NCI-H2171 (cell line): ENCODE measurements around the gene ANKK1.

Experiments
- DNase-seq: peaks from one replicate; lab custom pipeline; 2025; lab: John Stamatoyannopoulos, UW

The ANKK1 gene

DNA sequence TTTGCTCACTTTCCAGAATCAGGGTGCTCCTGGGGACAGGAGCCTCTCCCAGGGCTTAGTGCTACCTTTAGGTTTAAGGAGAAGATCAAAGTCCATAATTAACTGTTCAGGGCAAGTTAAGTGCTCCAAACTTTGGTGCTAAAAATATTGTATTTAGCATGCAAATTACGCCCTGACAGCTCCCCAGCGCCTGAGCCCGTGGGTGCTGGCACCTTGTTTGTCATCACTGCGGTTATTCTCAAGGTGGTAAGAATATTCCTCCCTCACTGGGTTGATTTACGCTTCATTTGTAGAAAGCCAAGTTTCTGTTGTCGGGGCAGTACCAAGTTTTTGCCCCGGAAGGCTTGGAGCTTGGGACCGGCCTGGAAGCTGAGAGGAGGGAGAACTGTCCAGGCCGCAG, 21.3 kb downstream of the ANKK1 start:
- DNase-seq = no peak

DNA sequence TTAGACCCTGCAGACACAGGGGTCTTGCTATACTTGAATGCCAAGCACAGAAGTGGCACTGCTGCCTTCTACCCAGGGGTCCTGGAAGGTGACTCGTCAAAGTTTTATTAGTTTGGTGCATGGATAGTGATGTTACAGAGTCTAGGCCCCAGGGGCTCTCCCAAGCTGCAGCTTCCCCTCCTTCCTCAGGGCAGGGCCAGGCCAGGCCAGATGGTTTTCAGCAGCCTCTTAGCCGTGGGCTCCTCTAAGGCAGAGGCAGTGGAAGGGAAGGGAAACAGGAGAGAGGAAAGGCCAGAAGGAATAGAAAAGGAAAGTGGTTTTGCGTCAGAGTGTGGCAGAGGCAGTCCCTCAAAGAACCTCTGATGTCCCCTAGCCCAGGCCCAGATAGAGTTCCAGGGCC, 21.9 kb downstream of the ANKK1 start:
- DNase-seq = no peak

DNA sequence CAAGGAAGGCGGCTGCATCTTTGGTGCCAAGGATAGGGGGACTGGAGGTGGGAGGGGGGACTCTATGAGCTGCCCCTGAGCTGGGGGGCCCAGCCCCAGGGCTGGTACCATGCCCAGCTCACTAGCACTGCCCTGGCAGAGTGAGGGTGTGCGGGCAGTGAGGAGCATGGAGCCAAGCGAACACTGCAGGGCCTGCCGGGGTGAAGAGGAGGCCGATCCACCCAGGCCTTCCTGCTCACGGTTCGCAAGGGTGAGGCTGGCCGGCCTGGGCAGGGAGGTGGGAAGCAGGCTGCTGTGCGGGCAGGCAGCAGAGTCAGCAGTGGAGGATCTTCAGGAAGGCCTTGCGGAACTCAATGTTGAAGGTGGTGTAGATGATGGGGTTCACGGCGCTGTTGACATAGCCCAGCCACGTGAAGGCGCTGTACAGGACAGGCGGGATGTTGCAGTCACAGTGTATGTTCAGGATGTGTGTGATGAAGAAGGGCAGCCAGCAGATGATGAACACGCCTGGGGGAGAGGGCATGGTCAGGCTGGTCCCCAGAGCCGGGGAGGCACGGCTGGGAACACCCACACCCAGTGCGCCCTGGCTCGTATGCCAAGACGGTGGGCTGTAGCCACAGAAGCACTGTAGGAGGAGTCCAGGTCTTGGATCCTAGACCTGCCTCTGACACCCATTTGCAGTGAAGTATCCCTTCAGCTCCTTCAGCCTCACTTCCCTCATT, 23.0 kb downstream of the ANKK1 start:
- no peak for DNase-seq

DNA sequence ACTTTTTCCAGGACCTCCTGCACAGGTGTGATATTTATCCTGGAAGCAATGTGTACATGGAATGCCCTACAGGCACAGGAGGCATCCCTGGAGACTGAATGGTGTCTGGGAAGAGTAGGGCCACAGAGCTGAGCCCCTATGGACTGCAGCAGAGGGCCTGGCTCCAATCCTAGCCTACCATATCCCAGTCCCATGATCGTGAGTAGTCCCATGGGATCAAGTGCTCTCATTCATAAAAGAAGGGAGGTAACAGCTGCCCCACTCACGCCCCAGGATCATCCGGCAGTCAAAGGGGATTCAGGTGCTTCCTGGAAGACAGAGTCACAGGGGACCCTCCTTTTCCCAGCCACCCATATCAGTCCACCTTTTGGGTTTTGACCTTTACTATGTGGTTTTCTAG, 24.0 kb downstream of the ANKK1 start:
- DNase-seq = peak; percentile 21

DNA sequence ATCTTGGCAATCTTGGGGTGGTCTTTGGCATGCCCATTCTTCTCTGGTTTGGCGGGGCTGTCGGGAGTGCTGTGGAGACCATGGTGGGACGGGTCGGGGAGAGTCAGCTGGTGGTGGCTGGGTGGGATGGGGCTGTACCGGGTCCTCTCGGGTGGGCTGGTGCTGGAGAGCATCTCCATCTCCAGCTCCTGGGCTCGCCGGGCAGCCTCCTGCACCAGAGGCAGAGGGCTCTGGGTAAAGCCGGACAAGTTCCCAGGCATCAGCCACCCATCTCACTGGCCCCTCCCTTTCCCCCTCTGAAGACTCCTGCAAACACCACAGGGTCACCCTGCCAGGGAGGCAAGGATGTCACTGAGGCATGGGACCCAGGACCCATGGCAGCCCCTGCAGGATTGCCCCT, 25.1 kb downstream of the ANKK1 start:
- DNase-seq = no peak

- DNase-seq = no peak
Measured at GRCh38 chr11:113415343-113415742, 27.8 kb downstream of the ANKK1 start.

DNA sequence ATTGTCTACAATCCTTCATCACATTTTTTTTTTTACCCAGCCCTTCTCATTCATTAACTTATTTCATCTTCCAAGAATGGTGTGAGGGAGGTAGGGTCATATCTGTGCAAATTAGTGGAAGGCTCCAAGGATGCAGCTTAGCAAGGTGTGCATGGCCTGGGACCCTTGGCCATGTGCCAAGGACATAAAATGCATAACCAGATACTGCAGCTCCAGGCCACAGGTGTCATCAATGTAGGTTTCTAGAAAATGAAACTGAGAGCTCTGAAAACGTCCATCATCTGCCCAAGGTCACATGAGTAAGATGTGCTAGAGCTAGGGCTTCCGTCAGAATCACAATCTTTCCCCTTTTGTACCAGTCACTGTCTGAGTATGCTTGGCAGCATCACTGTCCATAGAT, 29.8 kb downstream of the ANKK1 start:
- DNase-seq = no peak

GRCh38 chr11:113419454-113420003, 31.9 kb downstream of the ANKK1 start:
- no peak for DNase-seq

- DNase-seq = no peak
Measured at GRCh38 chr11:113420808-113421207, 33.2 kb downstream of the ANKK1 start.

GRCh38 chr11:113426686-113427085, 39.1 kb downstream of the ANKK1 start:
- DNase-seq = no peak

- no peak for DNase-seq
Measured at GRCh38 chr11:113431746-113432145, 44.2 kb downstream of the ANKK1 start.

DNA sequence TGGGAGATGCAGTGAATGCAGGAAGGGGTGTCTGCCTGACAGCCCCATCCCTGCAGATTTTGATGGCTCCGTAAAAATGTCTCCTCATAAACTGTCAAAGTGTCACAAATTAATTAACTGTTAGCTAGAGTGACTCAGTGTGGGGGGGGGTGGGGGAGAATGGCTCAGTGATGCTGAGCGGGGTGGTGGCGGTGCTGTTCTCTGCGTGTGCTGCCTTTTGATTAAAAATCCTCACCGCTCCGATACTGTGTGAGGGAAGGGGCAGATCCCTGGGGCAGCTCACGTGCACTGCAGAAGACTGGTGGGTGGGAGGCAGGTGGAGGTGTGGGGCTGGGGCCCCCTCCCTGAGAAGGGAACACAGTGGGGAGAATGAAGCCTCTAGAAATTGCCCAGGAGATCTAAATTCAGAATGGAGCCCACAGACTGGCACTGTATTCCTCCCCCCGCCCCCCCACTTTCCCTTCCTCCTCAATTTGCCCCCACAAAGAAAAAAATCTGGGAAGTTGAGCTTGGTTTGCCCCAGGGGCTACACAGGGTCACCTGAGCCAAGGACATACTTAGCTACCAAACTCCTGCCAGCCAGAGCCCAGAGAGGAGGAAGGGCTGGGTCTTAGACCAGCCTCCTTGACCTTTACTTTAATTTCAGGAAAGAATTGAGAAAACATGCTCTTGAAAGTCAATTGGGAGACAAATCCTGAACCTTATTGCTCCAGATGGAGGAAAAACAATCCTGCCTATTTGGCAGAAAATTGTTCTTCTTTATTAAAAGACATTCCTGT, 47.8 kb downstream of the ANKK1 start:
- DNase-seq = no peak

GRCh38 chr11:113436672-113437252, 49.2 kb downstream of the ANKK1 start:
- no peak for DNase-seq

GRCh38 chr11:113440816-113441215, 53.2 kb downstream of the ANKK1 start:
- DNase-seq = no peak

GRCh38 chr11:113444502-113445123, 57.0 kb downstream of the ANKK1 start:
- DNase-seq = no peak

GRCh38 chr11:113446112-113446511, 58.5 kb downstream of the ANKK1 start:
- no peak for DNase-seq

- DNase-seq = peak; percentile 14
Measured at GRCh38 chr11:113446938-113447337, 59.4 kb downstream of the ANKK1 start.

DNA sequence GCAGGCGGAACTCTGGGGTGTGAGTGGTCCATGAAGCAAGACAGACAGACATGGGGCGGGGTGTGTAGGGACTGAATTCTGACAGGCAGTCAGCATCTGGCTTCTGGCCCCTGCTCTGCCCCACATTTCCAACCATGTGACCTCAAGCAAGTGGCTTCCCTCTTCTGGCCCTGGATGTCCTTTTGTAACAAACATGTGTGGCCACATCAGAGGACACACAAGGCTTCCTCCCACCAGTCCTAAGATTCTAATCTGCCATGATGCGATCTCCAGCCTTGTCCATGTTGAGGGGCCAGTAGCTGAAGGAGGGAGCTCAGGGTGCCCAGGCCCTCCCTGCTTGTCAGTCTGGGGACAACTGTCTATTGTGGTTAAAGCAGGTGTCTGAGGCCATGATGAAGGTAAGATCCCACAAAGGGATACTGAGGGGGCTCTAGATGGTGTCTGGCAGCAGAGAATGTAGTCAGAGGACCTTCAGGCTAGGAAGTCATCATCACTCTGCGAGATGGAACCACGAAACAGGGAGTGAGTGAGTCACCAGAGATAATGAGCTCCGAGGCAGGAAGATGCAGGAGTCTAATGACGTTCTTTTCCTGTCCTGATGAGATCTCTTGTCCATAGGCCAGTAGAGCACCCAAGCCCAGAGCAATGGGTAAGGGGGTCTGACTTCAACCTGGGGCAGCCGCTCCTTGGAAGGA, 60.2 kb downstream of the ANKK1 start:
- no peak for DNase-seq

DNA sequence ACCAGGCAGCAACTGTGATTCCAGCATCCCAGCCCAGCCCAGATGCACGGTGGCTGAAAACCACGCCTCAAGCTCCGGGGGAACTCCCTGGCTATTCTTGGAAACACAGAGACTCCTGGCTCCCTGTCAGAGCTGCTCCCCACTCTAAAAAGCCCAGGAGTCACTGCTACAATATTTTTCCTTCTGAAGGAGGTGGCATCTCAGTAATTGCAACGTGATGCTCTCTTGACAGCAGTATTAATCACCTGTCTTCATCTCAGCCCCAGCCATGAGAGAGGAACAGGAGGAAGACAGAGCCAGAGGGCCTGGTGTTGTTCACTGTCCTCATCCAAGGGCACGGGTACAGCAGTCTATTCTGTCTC, 60.7 kb downstream of the ANKK1 start:
- DNase-seq = no peak

DNA sequence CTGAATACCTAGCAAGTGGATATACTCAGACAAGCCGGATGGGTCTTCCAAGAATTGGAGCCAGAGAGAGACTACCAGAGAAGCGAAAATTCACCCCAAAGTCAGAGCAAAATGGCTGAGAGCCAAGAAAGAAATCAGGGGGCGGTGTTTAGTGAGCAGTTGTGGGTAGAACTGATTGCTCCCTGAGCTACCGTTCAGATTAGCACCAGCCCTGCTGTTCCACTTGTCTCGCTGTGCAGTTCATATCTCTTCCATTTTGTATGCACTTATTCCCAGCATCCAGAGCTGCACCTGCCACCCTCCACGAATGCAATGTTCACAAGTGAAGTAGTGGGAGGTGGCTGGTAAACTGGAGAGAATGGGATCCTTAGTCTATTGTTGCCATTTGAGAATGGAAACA, 62.2 kb downstream of the ANKK1 start:
- DNase-seq = no peak
